Activated CD8-positive, alpha-beta memory T cell treated with anti-CD3 and anti-CD28 coated beads for 24 hours (primary cell): ENCODE results near the gene KRTAP10-5.
A peak's percentile ranks its signal among the peaks of the same experiment; 100 is the strongest.

Experiments
- DNase-seq: peaks from one replicate; pipeline ENCODE4 v3.0.0-alpha.2; 2020

The KRTAP10-5 gene

DNA sequence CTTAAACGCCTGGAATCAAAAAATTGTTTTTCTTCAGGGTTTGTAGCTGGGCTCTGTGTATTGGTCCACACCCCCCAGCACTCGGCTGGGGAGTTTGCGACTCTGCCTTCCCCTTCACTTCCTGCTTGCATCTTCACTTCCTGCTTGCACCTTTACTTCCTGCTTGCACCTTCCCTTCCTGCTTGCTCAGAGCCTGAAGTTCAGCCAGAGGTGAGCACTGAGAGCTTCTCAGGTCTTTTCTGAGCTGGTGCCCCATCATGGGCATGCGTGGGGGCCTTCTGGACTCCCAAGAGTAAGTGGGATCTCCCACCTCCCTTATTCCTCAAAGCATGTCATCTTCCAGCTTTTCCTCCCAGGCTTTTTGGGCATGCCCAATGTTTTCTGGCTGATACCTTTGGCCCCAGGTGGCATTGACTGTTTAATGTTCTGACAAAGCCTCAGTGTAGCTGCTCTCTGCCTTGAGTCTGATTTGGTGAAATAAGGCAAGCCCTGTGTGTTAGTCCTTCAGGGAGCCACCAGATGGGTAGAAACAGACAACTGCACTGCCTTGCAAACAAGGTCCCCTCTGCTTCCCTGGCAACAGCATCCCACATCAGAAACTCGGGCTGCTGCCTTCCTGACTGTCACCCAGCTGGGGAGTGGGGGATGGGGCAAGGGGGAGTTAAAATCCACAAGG, 32.6 kb downstream of the KRTAP10-5 start:
- peak; percentile 74 for DNase-seq

DNA sequence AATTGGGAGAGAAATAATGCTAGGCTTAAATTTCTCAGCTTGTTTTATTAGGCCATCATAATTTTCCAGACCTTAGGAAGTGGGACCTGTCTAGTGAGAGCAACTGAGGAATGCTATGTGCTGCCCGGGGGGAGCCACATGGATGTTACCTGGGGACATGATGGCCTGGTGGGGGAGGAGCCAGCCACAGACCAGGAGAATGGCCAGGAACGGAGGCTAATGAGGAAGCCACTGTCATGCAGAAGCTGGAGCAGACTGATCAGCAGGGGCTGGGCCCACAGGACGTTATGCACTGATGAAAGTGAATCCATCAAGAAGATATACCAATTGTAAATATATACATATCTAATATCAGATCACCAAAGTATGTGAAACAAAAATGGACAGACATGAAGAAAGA, 35.8 kb downstream of the KRTAP10-5 start:
- no peak for DNase-seq

DNA sequence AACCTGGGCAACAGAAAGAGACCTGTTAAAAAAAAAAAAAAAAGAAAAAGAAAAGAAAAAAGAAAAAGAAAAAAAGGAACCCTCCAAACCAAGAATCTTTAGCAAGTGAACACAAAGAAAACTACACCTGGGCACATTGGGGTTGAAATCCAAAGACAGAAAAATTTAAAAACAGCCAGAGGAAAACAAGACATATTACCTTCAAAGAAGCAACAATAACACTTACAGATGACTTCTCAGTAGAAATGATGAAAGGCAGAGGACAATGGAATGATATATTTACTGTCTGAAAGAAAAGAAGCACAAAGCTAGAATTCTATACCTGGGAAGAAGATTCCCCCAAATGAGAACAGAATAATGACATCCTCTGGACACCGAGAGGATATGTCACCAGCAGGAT, 37.7 kb downstream of the KRTAP10-5 start:
- no peak for DNase-seq

DNA sequence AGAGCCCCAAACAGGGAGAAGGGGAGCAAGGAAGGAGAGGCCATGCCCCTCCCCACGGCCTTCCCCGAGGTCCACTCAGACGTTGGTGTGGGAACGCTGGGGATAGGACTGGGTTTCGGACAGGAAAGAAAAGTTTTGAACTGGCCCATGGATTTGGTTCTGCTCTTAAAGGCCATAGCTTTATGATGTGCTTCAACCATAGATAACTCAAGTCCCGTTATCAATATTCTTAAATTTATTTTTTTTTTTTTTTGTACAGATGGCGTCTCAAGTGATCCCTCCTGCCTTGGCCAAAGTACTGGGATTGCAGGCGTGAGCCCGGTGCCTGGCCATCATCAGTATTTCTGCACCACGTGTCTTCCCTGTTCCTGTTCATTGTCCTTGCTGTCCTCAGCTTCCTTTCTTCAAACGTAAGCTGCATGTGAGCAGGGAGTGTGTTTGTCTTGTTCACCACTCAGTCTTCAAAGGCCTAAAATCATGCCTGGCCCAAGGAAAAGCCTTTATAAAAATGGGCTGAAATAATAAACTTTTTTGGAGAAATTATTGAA, 39.6 kb downstream of the KRTAP10-5 start:
- DNase-seq, result no peak

DNA sequence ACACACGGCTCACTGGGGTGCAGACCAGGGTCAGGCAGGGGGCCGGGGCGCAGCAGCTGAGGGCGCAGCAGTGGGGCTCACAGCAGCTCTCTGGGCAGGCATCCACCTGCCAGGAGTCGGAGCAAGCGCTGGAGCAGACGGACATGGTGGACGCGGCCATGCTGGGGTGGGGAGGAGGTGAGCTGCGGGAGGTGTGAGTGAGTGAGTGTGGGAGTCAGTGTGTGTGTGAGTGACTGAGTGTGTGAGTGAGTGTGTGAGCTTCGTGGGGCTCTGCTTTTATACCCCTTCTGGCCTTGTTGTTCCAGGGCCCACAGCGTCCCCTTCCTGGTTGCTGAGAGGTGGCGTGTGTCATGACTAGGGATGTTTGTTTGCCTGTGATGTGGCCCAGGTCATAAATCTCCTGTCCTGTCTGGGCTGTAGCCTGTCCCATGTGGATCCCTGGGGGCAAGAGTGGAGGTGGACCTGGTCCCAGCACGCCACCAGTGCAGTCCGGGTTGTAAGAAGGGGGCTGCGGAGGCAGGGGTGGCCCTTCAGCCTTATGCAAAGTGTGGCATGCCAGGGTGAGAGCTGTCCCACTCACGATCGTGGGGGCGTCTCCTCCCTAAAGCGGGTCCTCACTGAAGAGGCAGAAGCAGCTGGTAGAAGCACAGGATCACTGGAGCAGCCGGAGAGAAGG, 40.3 kb downstream of the KRTAP10-5 start, which contains the start of gene KRTAP10-1:
Gene KRTAP10-1, minus strand, starts transcription at position 205 of the 676 bp plus-strand sequence. Its CDS starts 45 bp downstream, at position 160.
- DNase-seq, result peak; percentile 48

DNA sequence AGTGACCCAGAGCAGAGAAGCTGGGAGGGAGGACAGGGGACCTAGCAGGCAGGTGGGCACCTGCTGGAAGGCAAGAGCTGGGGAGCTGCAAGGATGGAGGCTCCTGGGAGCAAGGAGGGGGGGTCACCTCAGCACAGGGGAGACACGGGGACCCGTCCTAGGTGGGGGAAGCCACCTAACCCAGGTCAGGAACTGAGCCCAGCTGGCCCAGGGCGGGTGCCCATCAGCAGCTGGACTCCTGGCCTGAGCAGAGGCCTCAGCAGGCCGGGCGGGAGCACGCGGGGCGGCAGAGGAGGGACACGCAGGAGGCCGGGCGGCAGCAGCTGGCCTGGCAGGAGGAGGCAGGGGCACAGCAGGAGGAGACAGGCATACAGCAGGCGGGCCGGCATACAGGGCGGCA, 41.4 kb downstream of the KRTAP10-5 start:
- peak; percentile 30 for DNase-seq

DNA sequence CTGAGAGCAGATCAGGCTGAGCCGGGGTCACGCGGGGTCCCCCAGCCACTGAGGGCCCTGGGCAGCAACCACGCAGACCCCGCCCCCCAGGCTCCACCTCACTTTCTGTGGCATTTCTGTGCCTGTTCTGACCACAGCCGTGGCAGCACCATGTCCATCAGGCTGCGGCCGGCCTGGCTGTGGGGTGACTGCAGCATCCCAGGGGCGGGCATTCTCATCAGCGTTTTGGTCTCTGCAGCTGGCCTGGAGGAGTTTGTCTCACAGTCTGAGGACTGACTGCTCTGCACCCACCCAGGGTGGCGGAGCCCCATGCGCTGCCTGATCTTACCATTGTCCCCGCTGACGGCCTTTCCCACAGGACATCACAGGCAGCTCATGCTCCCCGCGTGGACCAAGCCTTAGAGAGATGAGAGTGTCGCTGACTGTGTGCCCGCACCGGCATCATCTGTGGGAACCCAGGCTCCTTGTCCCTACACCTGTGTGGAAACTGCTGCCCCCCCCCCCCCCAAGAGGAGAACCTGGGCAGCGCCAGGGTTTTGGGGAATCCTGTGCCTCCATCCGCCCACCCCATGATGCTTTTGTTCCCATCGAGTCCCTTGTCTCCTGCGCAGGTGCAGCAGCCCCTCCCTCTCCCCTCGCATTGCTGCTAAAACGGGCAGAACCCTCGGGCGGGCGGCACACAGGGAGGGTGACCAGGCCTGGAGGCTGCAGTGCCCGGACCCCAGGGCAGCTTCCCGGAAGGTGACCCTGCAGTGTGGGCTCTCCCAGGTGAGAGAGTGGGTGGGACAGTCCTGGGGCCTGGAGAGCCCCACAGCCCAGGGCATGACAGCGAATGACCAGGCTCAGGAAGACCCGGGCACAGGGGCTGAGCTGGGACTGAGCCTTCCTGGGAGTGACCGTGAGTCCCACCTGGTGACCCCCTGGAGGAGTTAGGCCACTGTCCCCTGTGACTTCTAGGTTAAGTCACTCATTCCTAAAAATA, 42.2 kb downstream of the KRTAP10-5 start:
- peak; percentile 28 for DNase-seq

DNA sequence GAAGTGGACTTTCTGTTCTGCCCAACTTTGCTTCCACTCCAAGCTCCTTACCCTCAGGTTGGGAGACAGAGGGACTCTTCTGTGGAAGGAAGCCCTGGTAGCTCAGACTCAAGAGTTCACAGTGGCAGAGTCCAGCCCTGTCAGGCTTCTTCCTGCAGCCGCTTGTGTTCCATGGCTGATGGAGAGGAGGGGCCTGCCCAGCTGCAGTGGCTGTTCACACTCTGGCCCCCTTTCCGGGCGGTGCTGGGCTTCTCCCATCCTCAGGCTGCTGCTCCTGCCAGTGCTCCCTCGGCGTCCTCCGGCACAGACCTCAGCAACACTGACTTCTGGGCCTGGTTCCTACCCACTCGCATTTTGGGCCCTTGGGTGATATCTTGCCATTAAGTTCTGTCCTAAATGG, 44.4 kb downstream of the KRTAP10-5 start:
- DNase-seq, result peak; percentile 35

DNA sequence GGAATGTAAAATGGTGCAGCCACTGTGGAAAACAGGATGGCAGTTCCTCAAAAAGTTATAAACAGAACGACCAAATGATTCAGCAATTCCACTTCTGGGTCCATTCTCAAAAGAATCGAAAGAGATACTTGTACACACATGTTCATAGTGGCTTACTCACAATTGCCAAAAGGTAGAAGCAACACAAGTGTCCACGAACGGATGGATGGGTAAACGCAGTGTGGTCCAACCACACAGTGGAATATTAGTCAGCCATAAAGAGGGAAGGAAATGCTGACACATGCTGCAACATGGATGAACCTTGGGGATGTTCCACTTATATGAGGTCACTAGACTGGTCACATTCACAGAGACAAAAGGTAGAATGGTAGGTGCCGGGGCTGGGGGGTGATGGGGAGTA, 45.7 kb downstream of the KRTAP10-5 start:
- no peak for DNase-seq

DNA sequence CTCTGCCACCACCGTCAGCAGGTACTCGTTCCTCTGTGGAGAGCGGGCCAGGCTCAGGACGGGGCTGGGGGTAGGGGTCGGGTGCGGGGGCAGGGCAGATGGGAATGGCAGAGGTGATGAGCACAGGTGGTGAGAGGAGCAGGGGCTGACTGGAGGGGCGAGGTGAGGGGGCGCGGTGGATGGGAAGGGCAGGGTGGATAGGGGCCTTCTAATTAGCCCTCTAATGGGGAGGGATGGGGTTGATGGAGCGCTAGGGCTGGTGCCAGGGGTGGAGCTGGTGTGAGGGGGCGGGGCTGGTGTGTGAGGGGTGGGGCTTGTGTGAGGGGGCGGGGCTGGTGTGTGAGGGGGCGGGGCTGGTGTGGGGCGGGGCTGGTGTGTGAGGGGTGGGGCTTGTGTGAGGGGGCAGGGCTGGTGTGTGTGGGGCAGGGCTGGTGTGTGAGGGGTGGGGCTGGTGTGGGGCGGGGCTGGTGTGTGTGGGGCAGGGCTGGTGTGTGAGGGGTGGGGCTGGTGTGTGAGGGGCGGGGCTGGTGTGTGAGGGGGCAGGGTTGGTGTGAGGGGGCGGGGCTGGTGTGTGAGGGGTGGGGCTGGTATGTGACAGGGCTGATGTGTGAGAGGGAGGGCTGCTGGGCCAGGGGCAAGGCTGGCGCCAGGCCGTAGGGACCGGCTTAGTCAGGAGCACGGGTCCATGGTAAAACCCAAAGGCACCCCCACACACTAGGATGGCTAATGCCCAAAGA, 46.3 kb downstream of the KRTAP10-5 start:
- no peak for DNase-seq

DNA sequence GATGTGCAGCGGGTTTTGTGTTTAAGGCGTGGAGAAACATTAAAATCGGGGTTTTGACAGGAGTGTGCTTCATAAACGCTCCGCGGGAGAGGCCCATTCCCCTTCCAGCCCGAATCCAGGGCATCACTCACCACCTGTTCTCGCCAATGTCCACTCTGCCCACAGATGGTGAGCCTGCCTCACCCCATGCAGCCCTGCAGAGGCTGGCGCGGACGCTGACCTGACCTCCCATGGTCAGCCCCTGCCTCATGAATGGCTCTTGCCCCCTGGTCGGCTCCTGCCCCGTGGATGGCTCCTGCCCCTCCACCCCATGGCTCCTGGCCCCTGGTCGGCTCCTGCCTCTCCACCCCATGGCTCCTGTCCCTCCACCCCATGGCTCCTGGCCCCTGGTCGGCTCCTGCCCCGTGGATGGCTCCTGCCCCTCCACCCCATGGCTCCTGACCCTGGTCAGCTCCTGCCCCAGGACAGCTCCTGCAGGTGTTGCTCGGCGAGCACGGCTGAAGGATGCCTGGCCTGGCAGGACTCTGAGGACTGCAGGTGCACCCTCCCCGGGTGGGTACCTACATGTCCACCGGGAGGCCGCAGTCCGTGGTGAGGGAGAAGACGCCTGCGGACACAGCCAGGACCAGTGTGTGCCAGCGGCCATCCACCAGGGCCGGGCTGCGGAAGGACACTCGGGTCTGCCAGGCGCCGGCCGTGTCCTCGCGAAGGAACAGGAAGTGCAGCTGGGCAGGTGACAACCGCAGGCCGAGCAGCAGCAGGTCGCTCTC, 47.1 kb downstream of the KRTAP10-5 start:
- no peak for DNase-seq

DNA sequence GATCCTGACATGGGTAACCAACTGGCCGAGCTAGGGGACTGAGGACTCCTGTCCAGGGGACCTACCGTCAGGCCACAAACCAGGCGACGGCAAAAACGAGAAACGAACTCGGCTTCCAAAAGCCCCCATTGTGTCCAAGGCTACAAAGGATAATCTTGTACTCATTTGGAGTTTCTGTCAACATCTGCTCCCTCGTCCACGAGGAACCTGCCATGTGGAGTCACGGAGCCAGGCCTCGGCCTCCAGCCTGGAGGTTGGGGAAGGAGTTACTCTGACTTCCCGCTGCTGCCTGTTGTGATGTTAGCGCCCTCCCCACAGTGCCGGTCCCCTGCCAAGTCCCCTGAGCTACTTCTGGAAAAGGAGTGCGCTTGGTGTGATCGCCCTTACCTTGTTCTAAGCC, 47.7 kb downstream of the KRTAP10-5 start:
- no peak for DNase-seq

DNA sequence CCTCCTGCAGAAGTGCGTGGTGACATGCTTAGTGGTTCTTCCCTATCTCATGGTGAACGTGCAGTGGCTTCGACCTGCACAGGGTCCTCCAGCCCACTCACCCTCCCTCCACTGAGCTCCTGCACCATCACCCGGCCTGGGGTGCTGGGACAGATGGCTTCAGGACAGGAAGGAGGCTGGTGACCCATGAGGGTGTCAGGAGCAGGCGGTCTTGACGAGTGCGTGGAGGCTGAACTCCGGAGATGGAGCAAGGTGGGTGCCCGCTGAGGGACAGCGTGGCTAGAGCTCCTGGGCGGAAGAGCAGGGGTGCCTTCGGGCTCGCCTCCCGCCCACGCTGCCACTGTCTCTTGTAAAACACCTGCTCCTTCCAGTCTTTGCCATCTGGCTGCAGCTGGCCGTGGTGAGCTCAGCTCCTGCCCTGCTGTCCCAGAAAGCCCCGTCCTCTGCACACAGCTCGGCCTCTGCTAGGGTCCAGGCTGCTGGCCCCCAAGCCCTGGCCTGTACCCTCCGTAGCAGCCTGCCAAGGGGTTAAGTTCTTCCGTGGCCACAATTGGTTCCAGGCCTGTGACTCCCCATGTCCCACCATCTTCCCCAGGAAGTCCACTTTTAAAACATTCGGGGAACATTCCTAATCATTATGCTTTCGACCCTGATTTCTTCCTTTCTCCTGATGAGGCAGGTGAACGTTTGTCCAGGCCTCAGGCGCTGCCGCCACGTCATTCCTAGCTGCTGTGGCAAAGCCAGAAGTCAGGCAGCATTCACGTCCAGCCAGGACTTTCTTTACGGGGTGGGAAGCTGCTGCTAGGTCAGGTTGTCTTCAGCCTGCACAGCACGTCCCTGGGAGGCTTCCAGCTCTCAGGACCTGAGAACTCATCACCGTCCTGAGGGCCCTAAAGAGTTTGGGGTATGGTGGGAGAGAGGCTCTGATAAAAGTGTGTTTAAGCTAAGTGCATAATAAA, 48.5 kb downstream of the KRTAP10-5 start:
- no peak for DNase-seq

DNA sequence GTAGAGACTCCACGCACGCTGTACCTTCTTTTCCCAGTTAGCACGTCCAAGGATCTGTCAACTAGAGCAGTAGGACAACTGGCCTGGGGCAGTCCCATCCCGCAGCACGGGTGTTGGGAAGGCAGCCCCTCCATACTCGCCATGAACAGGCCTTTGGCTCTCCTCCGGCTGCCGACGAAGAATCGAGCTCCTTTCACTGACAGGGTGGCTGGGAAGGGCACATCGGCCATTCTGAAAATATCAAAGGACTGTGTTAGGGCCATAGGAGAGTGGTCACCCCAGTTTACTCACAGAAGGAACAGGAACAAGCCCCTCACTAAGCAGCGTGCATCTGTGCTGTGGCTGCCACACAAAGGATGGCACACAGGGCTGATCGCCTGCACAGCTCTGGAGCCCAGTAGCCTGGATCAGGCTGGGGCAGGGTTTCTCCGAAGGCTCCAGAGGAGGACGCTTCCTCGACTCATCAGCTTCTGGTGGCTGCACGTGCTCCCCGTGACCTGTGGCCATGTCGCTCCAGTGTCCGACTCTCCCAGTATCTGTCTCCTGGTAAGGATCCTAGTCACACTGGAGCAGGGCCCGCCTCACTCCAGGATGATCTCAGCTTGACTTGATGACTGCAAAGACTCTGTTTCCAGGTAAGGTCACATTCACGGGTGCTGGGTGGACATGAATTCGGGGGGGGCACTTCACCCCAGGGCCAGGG, 49.4 kb downstream of the KRTAP10-5 start:
- DNase-seq, result no peak

DNA sequence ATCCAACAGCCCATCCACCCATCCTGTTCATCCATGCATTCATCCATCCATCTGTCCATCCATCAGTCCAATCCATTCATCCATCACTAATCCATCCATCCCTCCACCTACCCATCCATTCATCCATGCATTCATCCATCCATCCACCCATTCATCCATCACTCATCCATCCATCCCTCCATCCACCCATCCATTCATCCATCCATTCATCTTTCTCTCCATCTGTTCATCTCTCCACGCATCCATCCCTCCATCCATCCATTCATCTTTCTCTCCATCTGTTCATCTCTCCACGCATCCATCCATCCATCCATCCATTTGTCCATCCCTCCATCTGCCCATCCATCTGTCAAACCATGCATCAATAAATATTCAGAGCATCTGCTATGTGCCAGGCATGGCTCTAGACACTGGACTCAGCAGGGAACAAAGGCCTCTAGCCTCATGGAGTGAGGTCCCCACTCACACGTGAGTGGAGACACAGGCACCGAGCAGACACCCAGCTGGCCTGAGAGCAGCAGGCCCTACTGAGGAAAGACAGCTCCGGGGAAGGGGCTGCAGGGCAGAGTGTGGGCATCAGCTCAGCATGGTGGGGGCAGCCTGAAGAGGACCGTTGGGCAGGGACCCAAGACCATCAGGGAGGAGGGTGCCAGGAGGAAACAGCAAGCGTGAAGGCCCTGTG, 50.0 kb downstream of the KRTAP10-5 start:
- no peak for DNase-seq

DNA sequence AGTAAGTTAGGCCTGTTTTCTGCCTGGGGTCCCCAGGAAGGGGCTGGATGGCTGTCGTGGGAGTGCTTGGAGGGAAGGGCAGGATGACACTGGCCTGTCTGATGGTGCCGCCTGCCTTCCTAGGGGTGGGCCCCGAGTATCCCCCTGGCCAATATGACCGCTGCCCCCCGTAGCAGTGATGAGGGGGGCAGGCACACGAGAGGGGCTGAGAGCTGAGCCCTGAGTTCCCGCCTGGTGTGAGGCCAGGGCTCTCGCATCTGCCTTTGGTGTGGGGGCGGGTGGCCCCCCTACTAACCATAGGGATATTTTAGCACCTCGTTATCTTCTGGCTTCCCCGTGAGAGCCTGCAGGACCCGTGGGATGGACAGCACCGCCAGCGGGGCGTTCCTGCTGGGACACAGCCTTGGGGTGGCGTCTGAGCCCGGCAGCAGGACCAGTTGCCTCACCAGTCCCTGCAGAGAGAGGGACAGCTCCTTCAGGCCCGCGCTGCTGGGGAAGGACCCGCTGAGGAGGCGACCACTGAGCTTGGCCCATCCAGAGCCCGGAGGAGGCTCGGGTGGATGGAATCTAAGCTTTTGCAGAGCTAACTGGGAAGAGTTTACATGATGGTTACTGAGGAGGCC, 50.8 kb downstream of the KRTAP10-5 start:
- no peak for DNase-seq
